PC-9 (cell line): Measurements from ENCODE around the gene LIN37. TPM values are rescaled to one million over a fixed set of nuclear protein-coding genes. Genes with fewer than 3 reads are reported as not detected.

ENCODE experiments used
- BruUV-seq: library from RNA; stranded (reverse); fragments of 400-500 nt; replicated peaks from 2 replicates; lab custom pipeline; 2021; lab: Mats Ljungman, UMichigan
- CTCF ChIA-PET: fragments of 300-600 bp; sonication (Branson Sonifier 250); formaldehyde crosslinking; loops from one replicate; lab custom pipeline; 2022; ENCODE audit warnings: antibody characterized with exemption; lab: Charles Lee
- POLR2A ChIA-PET: fragments of 300-600 bp; sonication (Branson Sonifier 250); formaldehyde crosslinking; loops from one replicate; lab custom pipeline; 2022; ENCODE audit warnings: antibody characterized with exemption; ENCODE audit not compliant: unreplicated experiment; lab: Charles Lee
- DNase-seq, 2 experiments: peaks; one replicate each; pipeline versions ENCODE4 v3.0.0 to v3.0.0-alpha.2; 2015 to 2022; ENCODE audit warnings: mixed read lengths in 1 of 2
- H2AFZ ChIP-seq: fragments of 200-600 bp; sonication (generic); 2 replicates; pipeline ENCODE4 v1.8.1; 2017; ENCODE audit warnings: antibody characterized with exemption
- H3F3A ChIP-seq: fragments of 200-600 bp; sonication (generic); 2 replicates; pipeline ENCODE4 v1.8.1; 2017; ENCODE audit warnings: antibody characterized with exemption, mild to moderate bottlenecking, low read depth; ENCODE audit not compliant: insufficient read depth
- H3K27ac ChIP-seq: fragments of 200-600 bp; sonication (generic); 2 replicates; pipeline ENCODE4 v1.6.1; 2016; ENCODE audit warnings: mixed run types
- H3K27me3 ChIP-seq: fragments of 200-600 bp; sonication (generic); 2 replicates; pipeline ENCODE4 v1.6.1; 2016; ENCODE audit warnings: low read depth, mixed run types; ENCODE audit not compliant: insufficient read depth
- H3K36me3 ChIP-seq: fragments of 200-600 bp; sonication (generic); 2 replicates; pipeline ENCODE4 v1.6.1; 2016; ENCODE audit warnings: low read depth, mixed run types
- H3K4me1 ChIP-seq: fragments of 200-600 bp; sonication (generic); replicated peaks from 2 replicates; pipeline ENCODE4 v1.6.1; 2016; ENCODE audit warnings: mixed run types; ENCODE audit not compliant: insufficient read depth
- H3K4me2 ChIP-seq: fragments of 200-600 bp; sonication (generic); 2 replicates; pipeline ENCODE4 v1.6.1; 2017; ENCODE audit warnings: mixed run types
- H3K4me3 ChIP-seq: fragments of 200-600 bp; sonication (generic); 2 replicates; pipeline ENCODE4 v1.6.1; 2016; ENCODE audit warnings: mixed run types
- H3K79me2 ChIP-seq: fragments of 200-600 bp; sonication (generic); 2 replicates; pipeline ENCODE4 v1.6.1; 2017; ENCODE audit warnings: low read depth, mixed run types
- H3K9me2 ChIP-seq: fragments of 200-600 bp; sonication (generic); 2 replicates; pipeline ENCODE4 v1.8.1; 2017; ENCODE audit warnings: mild to moderate bottlenecking; ENCODE audit not compliant: insufficient read depth
- H3K9me3 ChIP-seq: fragments of 200-600 bp; sonication (generic); 2 replicates; pipeline ENCODE4 v1.8.1; 2016; ENCODE audit warnings: low read depth; ENCODE audit not compliant: insufficient read depth
- H4K20me1 ChIP-seq: fragments of 200-600 bp; sonication (generic); 2 replicates; pipeline ENCODE4 v1.8.1; 2017; ENCODE audit not compliant: insufficient read depth
- CTCF ChIP-seq: fragments of 200-600 bp; sonication (generic); conservative IDR thresholded peaks from 2 replicates; pipeline ENCODE4 v1.6.1; 2017; ENCODE audit warnings: mixed run types, antibody characterized with exemption, mild to moderate bottlenecking, moderate library complexity
- EZH2 ChIP-seq: fragments of 200-600 bp; sonication (generic); IDR thresholded peaks from 2 replicates; pipeline ENCODE4 v1.8.0; 2017; ENCODE audit warnings: antibody characterized with exemption, low read depth
- intact Hi-C: fragments of 100-400 bp; cut with micrococcal nuclease; formaldehyde crosslinking; loops from one replicate; pipeline ENCODE4 v1.10.0; 2022; ENCODE audit not compliant: unreplicated experiment
- total RNA-seq: library from RNA; stranded (reverse); gene quantifications from 2 replicates; pipeline ENCODE4 v1.2.3, GENCODE V29; 2021

The LIN37 gene
- total RNA-seq, 1 experiment from 2014 or later, result 17.0 TPM

- Histone ChIP-seq H3K27me3 (no peaks in the 10 kb centered on the region), H3K9me3 (no peaks in the 10 kb centered on the region), H3K9me2 (no peaks in the 10 kb centered on the region), H3K4me2 (no peak overlapping the region), H3K4me1 (peaks cover 13% of the 10 kb centered on the region), H4K20me1 (peaks cover 4% of the 10 kb centered on the region; the same call in 1 of the 2 replicates), H3F3A (peaks cover 13% of the 10 kb centered on the region), H3K79me2 (peaks cover 19% of the 10 kb centered on the region), H3K27ac (no peak overlapping the region), H3K4me3 (no peak overlapping the region), H2AFZ (no peak overlapping the region), H3K36me3 (no peaks in the 10 kb centered on the region; the same call in 1 of the 2 replicates)
- no peak for TF ChIP-seq EZH2
- TF ChIP-seq CTCF, result no peak
- BruUV-seq, result no TSS peak
- CTCF ChIA-PET, result no interaction called here
- intact Hi-C loops, result no loop called here
- no peak for DNase-seq
- POLR2A ChIA-PET, result no interaction called here
These were observed 7.4 kb downstream of the LIN37 start for GRCh38 chr19:35755550-35756376.

- Histone ChIP-seq H3K4me1 (peaks cover 13% of the 10 kb centered on the region), H3K36me3 (no peaks in the 10 kb centered on the region; the same call in 1 of the 2 replicates), H3K4me2 (peak within 1 kb of the TSS; percentile 95), H3K9me2 (no peaks in the 10 kb centered on the region), H3K4me3 (peak within 1 kb of the TSS; percentile 67), H3K27me3 (no peaks in the 10 kb centered on the region), H3K27ac (peak within 1 kb of the TSS; percentile 67), H3F3A (peaks cover 19% of the 10 kb centered on the region), H3K79me2 (peaks cover 19% of the 10 kb centered on the region), H3K9me3 (no peaks in the 10 kb centered on the region), H2AFZ (peak within 1 kb of the TSS; percentile 75), H4K20me1 (peaks cover 4% of the 10 kb centered on the region; the same call in 1 of the 2 replicates)
- TF ChIP-seq EZH2, result no peak
- TF ChIP-seq CTCF, result no peak
- DNase-seq, result no peak
- intact Hi-C loops, result no loop called here
- CTCF ChIA-PET, result no interaction called here
- POLR2A ChIA-PET, result interaction anchor here (0.6 kb wide), 1 partner anchor 8 kb away, joined by 6 read pairs; the partner anchor contains the start of gene LIN37
- no TSS peak for BruUV-seq
These were observed 8.2 kb downstream of the LIN37 start, which contains the start of gene HSPB6 for GRCh38 chr19:35756377-35757230. HSPB6 (minus strand) TSS chr19:35757029; CDS start chr19:35757008, 21 bp downstream.

GRCh38 chr19:35757231-35757748, 8.9 kb downstream of the LIN37 start:
- no peak for DNase-seq
- H3K9me3 ChIP-seq, result no peaks in the 10 kb centered on the region
- peaks cover 13% of the 10 kb centered on the region for H3K4me1 ChIP-seq
- peak overlapping the region; percentile 67 for H3K4me3 ChIP-seq
- intact Hi-C loops, result no loop called here
- ChIA-PET POLR2A (interaction anchor here (0.6 to 0.7 kb wide), 3 partner anchors 9 to 170 kb away, joined by 6 to 25 read pairs (median 7); partner anchors contain the start of gene LIN37), CTCF (interaction anchor here (0.6 kb wide), 1 partner anchor 65 kb away, joined by 4 read pairs; no protein-coding TSS in a partner anchor)
- H3K79me2 ChIP-seq, result peaks cover 19% of the 10 kb centered on the region
- H3K27ac ChIP-seq, result peak overlapping the region; percentile 67
- H3K36me3 ChIP-seq, result no peaks in the 10 kb centered on the region; the same call in 1 of the 2 replicates
- H3K9me2 ChIP-seq, result no peaks in the 10 kb centered on the region
- peaks cover 4% of the 10 kb centered on the region; the same call in 1 of the 2 replicates for H4K20me1 ChIP-seq
- no peaks in the 10 kb centered on the region for H3K27me3 ChIP-seq
- BruUV-seq, result TSS peak; percentile 90
- peak overlapping the region; percentile 75 for H2AFZ ChIP-seq
- no peak for TF ChIP-seq EZH2
- no peak for TF ChIP-seq CTCF
- peaks cover 19% of the 10 kb centered on the region for H3F3A ChIP-seq
- H3K4me2 ChIP-seq, result peak overlapping the region; percentile 95
